K562 (cell line): ENCODE measurements around the gene ITK.

Experiments used
- BMI1 ChIP-seq: fragments of 150-350 bp; IDR thresholded peaks from 2 replicates; pipeline ENCODE4 v1.6.1; 2014; ENCODE audit warnings: low read length
- FOXP4 ChIP-seq: sonication (generic); formaldehyde crosslinking; IDR thresholded peaks from 2 replicates; pipeline ENCODE4 v1.8.0; 2022; ENCODE audit warnings: mild to moderate bottlenecking, missing genetic modification reagents, borderline replicate concordance
- MAX ChIP-seq: sonication (generic); formaldehyde crosslinking; IDR thresholded peaks from 2 replicates; pipeline ENCODE4 v1.9.0; 2022; ENCODE audit warnings: mild to moderate bottlenecking, missing genetic modification reagents
- NRF1 ChIP-seq, 2 experiments: fragments of 450-650 bp; IDR thresholded peaks in 1 of 2; conservative IDR thresholded peaks in 1 of 2; 2 replicates each; pipeline ENCODE4 v1.6.1; 2014; ENCODE audit warnings: mild to moderate bottlenecking in 2 of 2
- SAP30 ChIP-seq: fragments of 200-600 bp; sonication (generic); IDR thresholded peaks from 2 replicates; pipeline ENCODE4 v1.6.1; 2012; ENCODE audit warnings: borderline replicate concordance, low read depth, mild to moderate bottlenecking, moderate library complexity, low read length, control low read depth, inconsistent platforms; ENCODE audit not compliant: insufficient read depth, poor library complexity, severe bottlenecking
- SMAD3 ChIP-seq: fragments of 450-650 bp; formaldehyde crosslinking; conservative IDR thresholded peaks from 2 replicates; pipeline ENCODE4 v1.4.0; 2020; ENCODE audit warnings: mild to moderate bottlenecking
- ZNF12 ChIP-seq: sonication (generic); formaldehyde crosslinking; IDR thresholded peaks from 2 replicates; pipeline ENCODE4 v1.4.0; 2020; ENCODE audit warnings: mild to moderate bottlenecking, missing genetic modification reagents

GRCh38 chr5:157241483-157241882, 60.8 kb downstream of the ITK start:
- no peak for TF ChIP-seq ZNF12
- TF ChIP-seq SAP30, result no peak
- no peak for TF ChIP-seq NRF1 (conservative IDR thresholded peaks at IDR 0.05 in 1 of 2, IDR thresholded peaks at IDR 0.05 in 1 of 2)
- TF ChIP-seq SMAD3 (CRISPR knock-in tag), result no peak
- no peak for TF ChIP-seq FOXP4 (CRISPR knock-in tag)
- no peak for TF ChIP-seq BMI1
- TF ChIP-seq MAX (CRISPR knock-in tag), result no peak
